Natural killer cell treated with Interleukin-12 subunit alpha and Interleukin-12 subunit beta and Interleukin-15 and Interleukin-18, amount 100 ng/mL, for 72 hours (primary cell): ENCODE results near the gene LCAT. TPM values are rescaled to one million over a fixed set of nuclear protein-coding genes. Genes with fewer than 3 reads are reported as not detected.
"Not testable (repeated sequence)": the region's sequence is repeated elsewhere in the genome, so short reads cannot be mapped to it uniquely, and the experiment has no call there.

Source experiments
- ATAC-seq, 2 donors: fragments of 150-1000 bp; cut with Tn5 transposase in 1 of 2; sonication (Bioruptor Pico), chemical (Tn5 transposase) in 1 of 2; 2 replicates each; pipeline ENCODE4 v1.10.0; 2021
- DNase-seq: peaks from one replicate; pipeline ENCODE4 v3.0.0; 2022; ENCODE audit warnings: low spot score
- H3K27ac Mint-ChIP-seq, 2 donors: 1 replicate in 1 of 2; 2 replicates in 1 of 2; pipeline ENCODE4 v1.8.0; 2022; ENCODE audit warnings: mixed read lengths in 2 of 2, mild to moderate bottlenecking in 1 of 2, moderate library complexity in 1 of 2
- H3K27me3 Mint-ChIP-seq, 2 donors: 1 replicate in 1 of 2; 2 replicates in 1 of 2; pipeline ENCODE4 v1.8.0; 2022; ENCODE audit warnings: mixed read lengths in 2 of 2
- H3K36me3 Mint-ChIP-seq: one replicate; pipeline ENCODE4 v1.8.0; 2022; ENCODE audit warnings: mixed read lengths
- H3K4me1 Mint-ChIP-seq, 2 donors: 1 replicate in 1 of 2; 2 replicates in 1 of 2; pipeline ENCODE4 v1.8.0; 2022; ENCODE audit warnings: low read depth in 2 of 2, mixed read lengths in 2 of 2, mild to moderate bottlenecking in 1 of 2
- H3K4me3 Mint-ChIP-seq: one replicate; pipeline ENCODE4 v1.8.0; 2022; ENCODE audit warnings: mixed read lengths
- H3K9me3 Mint-ChIP-seq: 2 replicates; pipeline ENCODE4 v1.8.0; 2022; ENCODE audit warnings: mixed read lengths
- total RNA-seq, 2 donors: library from RNA; stranded (reverse); gene quantifications; one replicate each; pipeline ENCODE4 v1.2.3, GENCODE V29; 2022

LCAT gene
- total RNA-seq, 2 donors from 2014 or later = 11.4 to 44.7 TPM

GRCh38 chr16:67926181-67926750 is 17.7 kb downstream of the LCAT start:
- DNase-seq = no peak
- Mint-ChIP-seq H3K4me1 (peaks cover 0 to 12% of the 10 kb centered on the region in 2 donors), H3K36me3 (no peaks in the 10 kb centered on the region), H3K4me3 (no peak overlapping the region), H3K27ac (peak overlapping the region in 1 of 2 donors; percentile 39), H3K27me3 (no peaks in the 10 kb centered on the region), H3K9me3 (no peaks in the 10 kb centered on the region)
- ATAC-seq = no peak

DNA sequence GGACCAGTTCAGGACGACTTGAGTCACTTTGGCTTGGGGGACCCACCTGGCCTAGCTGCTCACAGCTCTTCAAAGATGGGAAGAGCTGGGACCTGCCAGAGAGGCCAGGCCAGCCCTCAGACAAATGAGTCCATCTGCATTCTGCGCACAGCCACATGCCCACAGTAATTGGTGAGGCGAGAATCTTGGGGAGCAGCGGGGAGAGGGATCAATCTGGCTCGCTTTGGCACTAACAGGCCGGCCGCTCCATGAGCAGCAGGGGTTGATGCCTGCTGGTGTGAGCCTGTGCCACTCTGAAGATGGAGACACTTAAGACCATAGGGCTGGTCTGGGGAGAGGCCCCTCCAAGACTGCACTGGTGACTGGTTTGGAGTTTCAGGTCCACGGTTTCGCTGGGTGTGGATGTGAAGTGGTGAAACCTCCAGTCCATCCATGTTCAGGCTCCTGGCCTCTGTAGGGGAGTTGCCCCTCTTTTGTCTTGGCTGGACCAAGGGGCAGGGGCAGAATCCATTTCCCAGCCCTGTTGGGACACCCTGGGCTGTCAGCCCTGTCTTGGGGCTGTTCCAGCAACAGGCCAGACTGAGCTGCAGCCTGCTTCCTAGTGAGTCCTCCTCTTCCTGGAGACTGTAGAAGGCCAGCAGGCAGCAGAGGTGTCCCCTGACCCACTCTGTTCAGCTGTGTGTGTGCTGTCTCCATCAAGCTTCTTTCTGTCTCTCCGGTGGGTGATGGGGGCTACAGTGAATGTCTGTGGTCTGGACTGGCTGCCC is 19.6 kb downstream of the LCAT start:
- Mint-ChIP-seq H3K9me3 (no peaks in the 10 kb centered on the region), H3K27me3 (no peaks in the 10 kb centered on the region), H3K27ac (no peak overlapping the region), H3K4me3 (no peak overlapping the region), H3K36me3 (no peaks in the 10 kb centered on the region), H3K4me1 (peaks cover 0 to 12% of the 10 kb centered on the region in 2 donors)
- peak in 1 of 2 donors; percentile 3 for ATAC-seq
- no peak for DNase-seq

GRCh38 chr16:67923414-67924116 is 20.4 kb downstream of the LCAT start:
- no peak for ATAC-seq
- Mint-ChIP-seq H3K9me3 (no peaks in the 10 kb centered on the region), H3K27ac (peak overlapping the region in 1 of 2 donors; percentile 23), H3K4me1 (peaks cover 0 to 12% of the 10 kb centered on the region in 2 donors), H3K36me3 (no peaks in the 10 kb centered on the region), H3K4me3 (no peak overlapping the region), H3K27me3 (no peaks in the 10 kb centered on the region)
- DNase-seq = no peak

GRCh38 chr16:67922740-67923139 is 21.2 kb downstream of the LCAT start:
- DNase-seq = no peak
- H3K27me3 Mint-ChIP-seq = no peaks in the 10 kb centered on the region
- H3K4me3 Mint-ChIP-seq = no peak overlapping the region
- no peaks in the 10 kb centered on the region for H3K9me3 Mint-ChIP-seq
- H3K36me3 Mint-ChIP-seq = no peaks in the 10 kb centered on the region
- ATAC-seq = no peak
- peaks cover 5 to 13% of the 10 kb centered on the region in 2 donors for H3K4me1 Mint-ChIP-seq
- peak overlapping the region in 1 of 2 donors; percentile 23 for H3K27ac Mint-ChIP-seq

DNA sequence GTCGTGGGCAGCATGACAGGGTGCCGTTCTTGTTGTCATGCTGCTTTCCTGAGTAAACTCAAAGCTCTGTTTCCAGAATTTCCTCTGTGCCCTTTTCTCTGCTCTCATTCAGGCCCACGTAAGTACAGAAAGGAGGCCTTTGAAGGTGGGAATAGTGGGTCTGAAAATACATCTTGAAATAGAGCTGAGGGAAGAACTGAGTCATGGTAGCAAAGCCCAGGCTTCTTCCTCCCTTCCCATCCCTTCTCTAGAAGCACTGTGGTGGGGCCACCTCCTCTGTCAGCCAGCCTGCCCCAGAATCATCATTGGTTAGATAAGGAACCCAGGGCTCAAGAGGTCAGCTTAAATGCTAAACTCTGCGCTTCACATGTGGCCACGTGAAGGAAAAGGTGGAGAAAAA is 21.7 kb downstream of the LCAT start:
- H3K9me3 Mint-ChIP-seq = no peaks in the 10 kb centered on the region
- H3K27me3 Mint-ChIP-seq = no peaks in the 10 kb centered on the region
- H3K36me3 Mint-ChIP-seq = no peaks in the 10 kb centered on the region
- no peak for DNase-seq
- H3K27ac Mint-ChIP-seq = no peak overlapping the region
- peaks cover 10 to 18% of the 10 kb centered on the region in 2 donors for H3K4me1 Mint-ChIP-seq
- no peak for ATAC-seq
- no peak overlapping the region for H3K4me3 Mint-ChIP-seq

DNA sequence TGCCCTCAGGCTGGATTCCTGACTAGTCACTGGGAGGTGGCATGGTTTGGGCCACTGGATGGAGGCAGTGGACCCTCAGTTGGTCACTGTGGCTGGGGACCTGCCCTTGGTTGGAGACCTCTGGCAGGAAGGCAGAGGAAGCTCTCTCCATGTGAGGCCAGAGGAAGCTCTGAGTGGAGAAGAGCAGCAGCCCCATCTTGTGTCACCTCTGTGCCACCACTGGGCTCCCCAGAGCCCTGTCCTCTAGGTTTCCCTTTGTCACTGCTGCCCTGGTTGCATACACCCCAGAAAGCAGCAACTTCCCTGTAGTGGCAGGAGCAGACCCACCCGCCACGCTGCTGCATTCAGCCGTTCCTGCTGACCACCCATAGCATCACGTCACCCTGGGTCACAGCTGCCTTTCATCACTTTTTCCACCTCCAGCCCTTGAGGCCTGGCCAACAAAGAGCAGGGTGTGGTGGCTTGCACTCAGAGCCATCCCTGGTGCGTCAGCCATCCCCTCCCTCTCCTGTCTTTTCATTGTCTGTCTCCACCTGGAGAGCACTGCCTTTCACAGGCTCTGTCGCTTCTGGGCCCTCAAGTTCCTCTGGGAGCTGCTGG is 24.2 kb downstream of the LCAT start:
- DNase-seq = no peak
- Mint-ChIP-seq H3K4me1 (peaks cover 12 to 31% of the 10 kb centered on the region in 2 donors), H3K27me3 (no peaks in the 10 kb centered on the region), H3K27ac (peak overlapping the region in 1 of 2 donors; percentile 39), H3K9me3 (no peaks in the 10 kb centered on the region), H3K36me3 (no peaks in the 10 kb centered on the region), H3K4me3 (no peak overlapping the region)
- no peak for ATAC-seq

GRCh38 chr16:67917852-67918236 is 26.1 kb downstream of the LCAT start:
- DNase-seq = no peak
- Mint-ChIP-seq H3K27ac (peak overlapping the region; percentile 31 to 78), H3K9me3 (no peaks in the 10 kb centered on the region), H3K36me3 (no peaks in the 10 kb centered on the region), H3K27me3 (no peaks in the 10 kb centered on the region), H3K4me3 (no peak overlapping the region), H3K4me1 (peaks cover 12 to 32% of the 10 kb centered on the region in 2 donors)
- ATAC-seq = peak; percentile 80 to 94

- peak in 1 of 2 donors; percentile 1 for ATAC-seq
Observed at GRCh38 chr16:67917140-67917851, 26.6 kb downstream of the LCAT start.

DNA sequence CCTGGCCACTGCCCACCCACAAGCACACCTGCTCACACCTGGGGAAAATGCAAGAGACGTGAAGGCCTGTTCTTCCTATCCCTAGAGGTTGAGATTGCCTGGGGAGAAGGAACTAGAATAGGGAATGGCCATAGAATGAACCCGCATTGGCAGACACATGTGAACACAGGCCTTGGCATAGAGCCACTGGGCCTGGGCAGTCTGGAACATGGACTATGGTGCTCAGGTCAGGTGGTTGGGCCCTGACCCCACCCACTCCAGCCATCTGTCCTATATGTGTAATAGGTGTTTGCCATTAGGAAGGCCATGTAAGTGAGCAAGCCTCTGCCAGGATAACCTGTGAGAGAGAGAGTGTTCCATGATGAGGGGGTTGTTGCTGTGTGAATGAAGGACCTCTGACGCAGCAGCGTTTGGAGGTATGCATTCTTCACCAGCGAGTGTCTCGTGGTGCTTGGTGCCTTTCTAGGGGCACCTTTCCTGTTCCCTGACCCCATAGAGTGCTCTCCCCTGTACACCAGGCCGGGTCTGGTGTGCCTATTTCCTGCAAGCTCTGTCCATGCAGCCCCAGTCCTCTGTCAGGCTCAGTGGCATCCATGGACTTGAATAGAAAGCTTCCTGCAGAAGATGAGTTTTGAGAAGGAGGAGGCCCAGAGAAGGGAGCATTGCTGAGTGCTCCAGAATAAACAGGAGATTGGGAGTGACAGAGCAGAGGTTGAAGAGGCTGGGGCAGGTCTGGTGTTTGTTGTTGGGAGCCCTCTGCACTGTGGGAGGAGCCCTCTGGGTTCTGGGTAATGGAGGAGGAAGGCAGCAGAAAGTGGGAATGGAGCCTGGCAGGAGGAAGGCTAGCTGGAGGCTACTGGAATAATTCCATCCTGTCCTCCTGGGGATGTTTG is 27.8 kb downstream of the LCAT start:
- Mint-ChIP-seq H3K4me3 (no peak overlapping the region), H3K36me3 (no peaks in the 10 kb centered on the region), H3K27ac (peak overlapping the region in 1 of 2 donors; percentile 7), H3K27me3 (no peaks in the 10 kb centered on the region), H3K9me3 (no peaks in the 10 kb centered on the region), H3K4me1 (peaks cover 12 to 26% of the 10 kb centered on the region in 2 donors)
- ATAC-seq (no peak), DNase-seq (no peak)

More at GRCh38 chr16:67917140-67917851, 26.6 kb downstream of the LCAT start:
- Mint-ChIP-seq H3K4me3 (no peak overlapping the region), H3K36me3 (no peaks in the 10 kb centered on the region), H3K9me3 (no peaks in the 10 kb centered on the region), H3K27me3 (no peaks in the 10 kb centered on the region), H3K4me1 (peaks cover 12 to 30% of the 10 kb centered on the region in 2 donors), H3K27ac (peak overlapping the region; percentile 31 to 78)
- no peak for DNase-seq

GRCh38 chr16:67915496-67915769 is 28.5 kb downstream of the LCAT start:
- H3K4me1 Mint-ChIP-seq = peaks cover 12 to 23% of the 10 kb centered on the region in 2 donors
- H3K27ac Mint-ChIP-seq, H3K36me3 Mint-ChIP-seq, H3K27me3 Mint-ChIP-seq, H3K4me3 Mint-ChIP-seq, H3K9me3 Mint-ChIP-seq, DNase-seq, ATAC-seq: not testable (repeated sequence)

DNA sequence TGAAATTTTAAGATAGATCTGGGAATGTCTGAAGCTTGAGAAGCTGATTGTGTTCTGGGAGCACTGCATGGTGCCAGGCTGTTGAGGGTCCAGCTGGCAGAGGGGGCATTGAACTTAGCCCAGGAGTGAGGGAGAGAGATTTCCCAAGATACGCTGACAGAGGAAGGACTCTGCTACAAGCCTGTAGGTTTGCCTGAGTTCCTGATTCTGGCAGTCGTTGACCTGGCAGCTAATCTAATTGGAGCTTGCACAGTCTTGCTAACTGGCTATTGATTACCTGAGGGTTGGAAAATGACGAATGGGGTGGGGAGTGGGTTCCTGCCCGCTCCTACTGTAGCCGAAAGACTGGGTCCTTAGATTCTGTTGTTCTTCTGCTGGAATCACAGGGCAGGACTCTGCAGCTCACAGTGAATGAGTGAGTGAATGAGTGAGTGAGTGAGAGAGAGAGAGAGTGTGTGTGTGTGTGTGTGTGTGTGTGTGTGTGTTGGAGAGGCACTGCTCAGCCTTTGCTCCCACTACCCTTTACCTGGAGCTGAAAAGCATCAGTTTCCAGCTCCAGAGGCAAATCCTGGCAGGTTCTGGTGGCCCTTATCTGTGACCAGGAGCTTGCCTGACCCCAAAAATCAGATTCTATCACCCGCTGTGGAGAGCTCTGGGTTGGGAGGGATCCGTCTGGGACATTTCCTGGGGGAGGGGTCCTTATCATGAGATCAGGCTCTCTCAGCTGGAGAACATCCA is 29.0 kb downstream of the LCAT start:
- no peak overlapping the region for H3K4me3 Mint-ChIP-seq
- H3K9me3 Mint-ChIP-seq = no peaks in the 10 kb centered on the region
- no peaks in the 10 kb centered on the region for H3K27me3 Mint-ChIP-seq
- H3K4me1 Mint-ChIP-seq = peaks cover 16 to 26% of the 10 kb centered on the region in 2 donors
- H3K36me3 Mint-ChIP-seq = no peaks in the 10 kb centered on the region
- DNase-seq (no peak), ATAC-seq (no peak)
- H3K27ac Mint-ChIP-seq = no peak overlapping the region

DNA sequence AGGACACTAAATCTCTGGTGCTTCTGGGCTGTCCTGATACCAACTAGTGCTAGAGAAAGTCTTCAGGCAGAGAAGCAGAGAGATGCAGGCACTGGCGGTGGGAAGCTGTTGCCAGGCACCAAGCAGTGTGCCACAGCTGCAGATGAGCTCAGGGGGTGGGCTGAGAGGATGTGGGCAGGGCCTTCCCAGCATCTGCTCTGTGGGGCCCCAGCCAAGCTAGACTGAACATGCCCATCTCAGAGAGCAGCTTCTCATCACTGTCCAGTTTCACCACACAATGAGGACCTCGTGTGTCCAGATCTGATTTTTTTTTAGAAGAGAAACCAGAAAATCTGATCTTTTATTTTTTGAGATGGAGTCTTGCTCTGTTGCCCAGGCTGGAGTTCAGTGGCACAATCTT is 33.8 kb downstream of the LCAT start:
- H3K4me1 Mint-ChIP-seq = peaks cover 8 to 18% of the 10 kb centered on the region in 2 donors
- no peaks in the 10 kb centered on the region for H3K27me3 Mint-ChIP-seq
- no peaks in the 10 kb centered on the region for H3K9me3 Mint-ChIP-seq
- DNase-seq = no peak
- H3K27ac Mint-ChIP-seq = peak overlapping the region in 1 of 2 donors; percentile 19
- ATAC-seq = peak; percentile 64 to 65
- H3K36me3 Mint-ChIP-seq = no peaks in the 10 kb centered on the region
- H3K4me3 Mint-ChIP-seq = no peak overlapping the region
